Heart left ventricle (tissue), 13 donors: ENCODE data around the gene MEIOB.

Experiments used
- POLR2A ChIP-seq, 2 donors: fragments of 450-650 bp; IDR thresholded peaks; one replicate each; pipeline ENCODE4 v1.6.1; 2017; ENCODE audit warnings: antibody characterized with exemption in 2 of 2, mild to moderate bottlenecking in 2 of 2, moderate library complexity in 2 of 2
- TF ChIP-seq, protein P1 (sequence below), 12 donors: fragments of 200-600 bp; sonication (generic) in 4 of 12; IDR thresholded peaks; one replicate each; pipeline versions ENCODE4 v1.5.0 to v1.8.0; 2018 to 2022; ENCODE audit warnings: antibody characterized with exemption in 12 of 12, mild to moderate bottlenecking in 5 of 12
- donor health status: ischemic (EF 13 %, LVEDD 7.1; RV severe dilation, severe dysfunction).
- donor health status: DM: no; HTN: yes; CAD: no.
- donor health status: DM: no; HTN: no; CAD: no.
- donor health status: ischemic (EF 25% LVEDD 6.9; RV normal size, moderate dysfunction).
- donor health status: ischemic (EF 25% LVEDD 5.7; RV mildly dilated, moderate dysfunction).
- donor health status: ischemic (EF 35%, LVEDD 5.7; RV mildly dilated, moderate dysfunction).
- donor health status: nonischemic (EF 11% LVEDD 7.7; RV severe dilation, severe dysfunction).
- donor health status: DM: yes; HTN: yes; CAD: no.
- donor health status: PGD.
- donor health status: ischemic (EF 29% LVEDD 5.4; RV normal size, mild dysfunction).
- donor health status: nonischemic (EF 23%, LVEDD 6.1; RV moderate dilation, normal function).

DNA sequence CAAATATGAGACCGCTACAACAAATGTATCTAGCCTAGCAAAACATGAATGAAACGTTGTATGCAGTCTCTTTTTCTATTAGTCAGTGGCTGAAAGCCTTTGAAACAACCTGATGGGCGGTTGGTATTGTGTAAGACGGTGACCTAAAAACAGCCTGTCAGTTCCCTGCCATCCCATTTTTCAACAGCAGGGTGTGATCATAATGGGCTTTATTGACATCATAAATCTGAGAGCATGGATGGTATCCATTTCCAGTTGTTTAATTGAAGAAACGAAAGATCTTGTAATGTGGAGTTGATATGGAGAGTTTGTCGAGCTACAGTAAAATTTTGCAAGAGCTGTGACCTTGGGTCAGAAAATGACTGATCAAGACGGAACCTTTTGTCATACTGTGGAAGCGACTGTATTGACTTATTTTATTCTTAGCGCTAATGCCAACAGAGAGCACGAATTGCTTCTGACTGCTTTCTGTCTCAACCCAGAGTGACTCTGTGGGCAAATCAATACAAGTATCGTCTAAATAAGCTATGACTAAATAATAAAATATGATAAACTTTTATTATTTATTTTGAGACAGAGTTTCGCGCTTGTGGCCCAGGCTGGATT, 12.3 kb upstream of the MEIOB start:
- TF ChIP-seq, protein P1, sequence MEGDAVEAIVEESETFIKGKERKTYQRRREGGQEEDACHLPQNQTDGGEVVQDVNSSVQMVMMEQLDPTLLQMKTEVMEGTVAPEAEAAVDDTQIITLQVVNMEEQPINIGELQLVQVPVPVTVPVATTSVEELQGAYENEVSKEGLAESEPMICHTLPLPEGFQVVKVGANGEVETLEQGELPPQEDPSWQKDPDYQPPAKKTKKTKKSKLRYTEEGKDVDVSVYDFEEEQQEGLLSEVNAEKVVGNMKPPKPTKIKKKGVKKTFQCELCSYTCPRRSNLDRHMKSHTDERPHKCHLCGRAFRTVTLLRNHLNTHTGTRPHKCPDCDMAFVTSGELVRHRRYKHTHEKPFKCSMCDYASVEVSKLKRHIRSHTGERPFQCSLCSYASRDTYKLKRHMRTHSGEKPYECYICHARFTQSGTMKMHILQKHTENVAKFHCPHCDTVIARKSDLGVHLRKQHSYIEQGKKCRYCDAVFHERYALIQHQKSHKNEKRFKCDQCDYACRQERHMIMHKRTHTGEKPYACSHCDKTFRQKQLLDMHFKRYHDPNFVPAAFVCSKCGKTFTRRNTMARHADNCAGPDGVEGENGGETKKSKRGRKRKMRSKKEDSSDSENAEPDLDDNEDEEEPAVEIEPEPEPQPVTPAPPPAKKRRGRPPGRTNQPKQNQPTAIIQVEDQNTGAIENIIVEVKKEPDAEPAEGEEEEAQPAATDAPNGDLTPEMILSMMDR (IDR thresholded peaks at IDR 0.05): no peak
- no peak for TF ChIP-seq POLR2A (IDR thresholded peaks at IDR 0.05)
